NT2/D1 (cell line): ENCODE measurements around the gene TMED5.

ENCODE experiments used
- YY1 ChIP-seq: IDR thresholded peaks from 2 replicates; pipeline ENCODE4 v1.6.1; 2011; ENCODE audit not compliant: insufficient read length, insufficient read depth
- ZNF274 ChIP-seq: IDR thresholded peaks from 2 replicates; pipeline ENCODE4 v1.6.1; 2011; ENCODE audit warnings: mild to moderate bottlenecking, low read depth, low read length

DNA sequence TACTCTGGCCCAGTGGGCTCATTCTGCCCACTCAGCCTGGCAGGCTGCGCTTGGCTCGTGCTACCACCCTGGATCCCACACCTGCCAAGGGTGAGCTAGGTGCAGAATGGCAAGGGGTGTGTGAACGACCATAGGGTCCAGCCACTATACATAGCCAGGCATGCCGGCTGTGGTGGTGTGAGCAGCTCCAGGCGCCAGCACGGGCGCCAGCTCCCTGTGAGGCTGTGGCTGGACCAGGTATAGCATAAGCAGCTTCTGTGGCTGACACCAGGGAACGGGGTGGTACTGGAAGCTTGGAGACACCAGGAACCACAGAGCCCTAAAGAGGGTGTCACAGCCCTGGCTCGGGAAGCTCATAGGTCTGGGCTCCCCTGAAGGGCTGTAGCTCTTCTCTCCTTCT, 18.9 kb upstream of the TMED5 start:
- TF ChIP-seq YY1 (no peak), ZNF274 (no peak)
